OCI-LY1 (cell line): ENCODE data around the gene CMIP.

Experiments
- H2AFZ ChIP-seq: fragments of 200-600 bp; sonication (generic), shearing (Covaris generic); 2 replicates; pipeline ENCODE4 v1.6.0; 2014; ENCODE audit warnings: antibody characterized with exemption, mild to moderate bottlenecking, low read length
- H3F3A ChIP-seq: fragments of 200-600 bp; sonication (generic), shearing (Covaris generic); 2 replicates; pipeline ENCODE4 v1.6.0; 2014; ENCODE audit warnings: mild to moderate bottlenecking, antibody characterized with exemption, low read length, moderate library complexity; ENCODE audit not compliant: insufficient read depth
- H3K27ac ChIP-seq: fragments of 200-600 bp; sonication (generic); 2 replicates; pipeline ENCODE4 v1.5.1; 2014; ENCODE audit warnings: low read length, mixed run types, mild to moderate bottlenecking, low read depth; ENCODE audit not compliant: poor library complexity, severe bottlenecking
- H3K27me3 ChIP-seq: fragments of 200-600 bp; sonication (generic); 2 replicates; pipeline ENCODE4 v1.6.0; 2014; ENCODE audit warnings: antibody characterized with exemption, mild to moderate bottlenecking, low read length, moderate library complexity; ENCODE audit not compliant: insufficient read depth
- H3K36me3 ChIP-seq: fragments of 200-600 bp; sonication (generic); 2 replicates; pipeline ENCODE4 v1.6.1; 2014; ENCODE audit warnings: mild to moderate bottlenecking, antibody characterized with exemption, low read length, moderate library complexity, mixed read lengths; ENCODE audit not compliant: insufficient read depth
- H3K4me1 ChIP-seq: fragments of 200-600 bp; sonication (generic); 2 replicates; pipeline ENCODE4 v1.5.1; 2014; ENCODE audit warnings: mild to moderate bottlenecking, low read length, moderate library complexity; ENCODE audit not compliant: insufficient read depth, severe bottlenecking
- H3K4me2 ChIP-seq: fragments of 200-600 bp; sonication (generic), shearing (Covaris generic); 2 replicates; pipeline ENCODE4 v1.6.1; 2014; ENCODE audit warnings: low read length
- H3K4me3 ChIP-seq: fragments of 200-600 bp; sonication (generic); 2 replicates; pipeline ENCODE4 v1.5.1; 2014; ENCODE audit warnings: low read length, low read depth, mild to moderate bottlenecking, mixed read lengths; ENCODE audit not compliant: poor library complexity, severe bottlenecking
- H3K79me2 ChIP-seq: fragments of 200-600 bp; shearing (Covaris generic); 2 replicates; pipeline ENCODE4 v1.6.1; 2016; ENCODE audit warnings: mixed run types, low read length, mixed read lengths; ENCODE audit not compliant: insufficient read depth
- H3K9ac ChIP-seq: fragments of 200-600 bp; sonication (generic), shearing (Covaris generic); 2 replicates; pipeline ENCODE4 v1.6.1; 2014; ENCODE audit warnings: mild to moderate bottlenecking, low read length, mixed read lengths
- H3K9me2 ChIP-seq: fragments of 200-600 bp; sonication (generic), shearing (Covaris generic); 2 replicates; pipeline ENCODE4 v1.6.1; 2014; ENCODE audit warnings: low read depth, mild to moderate bottlenecking, low read length, mixed read lengths
- H3K9me3 ChIP-seq: fragments of 200-600 bp; shearing (Covaris generic); 2 replicates; pipeline ENCODE4 v1.6.1; 2014; ENCODE audit warnings: low read length, mixed read lengths
- H4K20me1 ChIP-seq: fragments of 200-600 bp; sonication (generic), shearing (Covaris generic); 2 replicates; pipeline ENCODE4 v1.6.0; 2016; ENCODE audit warnings: mild to moderate bottlenecking, low read length; ENCODE audit not compliant: insufficient read depth
- EZH2 ChIP-seq: fragments of 200-600 bp; sonication (generic), shearing (Covaris generic); IDR thresholded peaks from 2 replicates; pipeline ENCODE4 v1.8.0; 2017; ENCODE audit warnings: borderline replicate concordance, mixed run types, mild to moderate bottlenecking, antibody characterized with exemption, low read length, moderate library complexity, mixed read lengths
- TF ChIP-seq, protein P1 (sequence below): fragments of 200-600 bp; sonication (generic), shearing (Covaris generic); IDR thresholded peaks from 2 replicates; pipeline ENCODE4 v1.5.1; 2017; ENCODE audit warnings: mild to moderate bottlenecking, antibody characterized with exemption, low read length, moderate library complexity, mixed read lengths

Gene CMIP

DNA sequence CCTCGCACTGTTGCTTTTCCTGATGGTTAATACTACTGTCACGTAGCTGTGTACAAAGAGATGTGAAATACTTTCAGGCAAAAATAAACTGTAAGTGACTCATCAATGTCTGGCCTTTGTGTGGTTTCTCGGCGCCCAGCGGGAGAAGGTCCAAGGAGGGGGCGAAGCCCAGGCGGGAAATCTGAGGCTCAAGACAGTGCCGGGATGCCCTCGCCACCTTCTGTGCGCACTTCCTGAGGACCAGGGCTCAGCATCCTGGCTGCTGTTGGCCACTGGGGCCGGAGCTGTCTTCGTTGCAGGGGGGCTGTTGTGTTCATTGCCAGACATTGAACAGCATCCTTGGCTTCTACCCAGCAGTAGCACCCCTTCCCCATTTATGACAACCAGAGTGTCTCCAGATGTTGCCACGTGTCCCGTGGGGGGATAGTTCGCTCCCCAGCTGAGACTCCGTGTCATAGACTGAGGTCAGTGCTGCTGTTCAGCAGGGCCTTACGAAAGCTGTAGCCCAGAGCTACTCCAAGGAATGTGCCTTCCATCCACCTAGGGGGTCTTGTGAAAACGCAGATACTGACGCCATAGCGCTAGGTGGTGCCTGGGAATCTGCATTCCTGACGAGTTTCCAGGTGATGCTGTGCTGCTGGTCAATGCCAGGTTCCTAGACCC lies 267.2 kb downstream of the CMIP start:
- H3K27ac ChIP-seq: peak overlapping the region; percentile 93
- no peaks in the 10 kb centered on the region for H3K9me2 ChIP-seq
- no peaks in the 10 kb centered on the region for H3K79me2 ChIP-seq
- H3K4me1 ChIP-seq: peaks cover 56% of the 10 kb centered on the region
- H2AFZ ChIP-seq: no peak overlapping the region
- TF ChIP-seq EZH2: no peak
- TF ChIP-seq, protein P1, sequence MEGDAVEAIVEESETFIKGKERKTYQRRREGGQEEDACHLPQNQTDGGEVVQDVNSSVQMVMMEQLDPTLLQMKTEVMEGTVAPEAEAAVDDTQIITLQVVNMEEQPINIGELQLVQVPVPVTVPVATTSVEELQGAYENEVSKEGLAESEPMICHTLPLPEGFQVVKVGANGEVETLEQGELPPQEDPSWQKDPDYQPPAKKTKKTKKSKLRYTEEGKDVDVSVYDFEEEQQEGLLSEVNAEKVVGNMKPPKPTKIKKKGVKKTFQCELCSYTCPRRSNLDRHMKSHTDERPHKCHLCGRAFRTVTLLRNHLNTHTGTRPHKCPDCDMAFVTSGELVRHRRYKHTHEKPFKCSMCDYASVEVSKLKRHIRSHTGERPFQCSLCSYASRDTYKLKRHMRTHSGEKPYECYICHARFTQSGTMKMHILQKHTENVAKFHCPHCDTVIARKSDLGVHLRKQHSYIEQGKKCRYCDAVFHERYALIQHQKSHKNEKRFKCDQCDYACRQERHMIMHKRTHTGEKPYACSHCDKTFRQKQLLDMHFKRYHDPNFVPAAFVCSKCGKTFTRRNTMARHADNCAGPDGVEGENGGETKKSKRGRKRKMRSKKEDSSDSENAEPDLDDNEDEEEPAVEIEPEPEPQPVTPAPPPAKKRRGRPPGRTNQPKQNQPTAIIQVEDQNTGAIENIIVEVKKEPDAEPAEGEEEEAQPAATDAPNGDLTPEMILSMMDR: no peak
- peak overlapping the region; percentile 44; the same call in 1 of the 2 replicates for H3K9ac ChIP-seq
- H3K4me2 ChIP-seq: peak overlapping the region; percentile 31; the same call in 1 of the 2 replicates
- no peaks in the 10 kb centered on the region for H3K9me3 ChIP-seq
- H3K36me3 ChIP-seq: peaks cover 19% of the 10 kb centered on the region; the same call in 1 of the 2 replicates
- H3F3A ChIP-seq: no peaks in the 10 kb centered on the region; the same call in 1 of the 2 replicates
- H3K4me3 ChIP-seq: no peak overlapping the region
- H3K27me3 ChIP-seq: no peaks in the 10 kb centered on the region
- H4K20me1 ChIP-seq: no peaks in the 10 kb centered on the region

DNA sequence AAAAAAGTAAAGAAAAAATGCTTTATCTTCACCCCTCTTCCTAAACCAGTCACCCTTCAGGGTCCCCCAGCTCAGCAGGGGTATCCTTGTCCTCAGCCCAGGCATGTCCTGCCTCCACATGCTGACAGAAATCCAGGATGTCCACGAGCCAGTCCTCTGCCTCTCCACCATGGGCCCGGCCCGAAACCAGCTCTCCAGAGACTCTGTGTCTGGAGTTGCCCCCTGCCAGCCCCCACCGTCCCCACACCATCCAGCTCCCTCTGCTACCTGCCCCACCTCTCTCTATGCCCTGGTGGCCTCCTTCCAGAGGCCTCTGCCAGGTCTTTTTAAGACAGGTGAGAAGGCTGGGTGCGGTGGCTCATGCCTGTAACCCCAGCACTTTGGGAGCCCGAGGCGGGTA lies 268.1 kb downstream of the CMIP start:
- no peaks in the 10 kb centered on the region; the same call in 1 of the 2 replicates for H3F3A ChIP-seq
- no peak for TF ChIP-seq EZH2
- H3K9me2 ChIP-seq: no peaks in the 10 kb centered on the region
- H3K9me3 ChIP-seq: no peaks in the 10 kb centered on the region
- H4K20me1 ChIP-seq: no peaks in the 10 kb centered on the region
- no peaks in the 10 kb centered on the region for H3K79me2 ChIP-seq
- H3K9ac ChIP-seq: no peak overlapping the region
- no peak overlapping the region for H3K4me2 ChIP-seq
- no peak overlapping the region for H3K4me3 ChIP-seq
- H2AFZ ChIP-seq: no peak overlapping the region
- peaks cover 65% of the 10 kb centered on the region for H3K4me1 ChIP-seq
- H3K36me3 ChIP-seq: peaks cover 11% of the 10 kb centered on the region; the same call in 1 of the 2 replicates
- peak overlapping the region; percentile 93 for H3K27ac ChIP-seq
- no peaks in the 10 kb centered on the region for H3K27me3 ChIP-seq

DNA sequence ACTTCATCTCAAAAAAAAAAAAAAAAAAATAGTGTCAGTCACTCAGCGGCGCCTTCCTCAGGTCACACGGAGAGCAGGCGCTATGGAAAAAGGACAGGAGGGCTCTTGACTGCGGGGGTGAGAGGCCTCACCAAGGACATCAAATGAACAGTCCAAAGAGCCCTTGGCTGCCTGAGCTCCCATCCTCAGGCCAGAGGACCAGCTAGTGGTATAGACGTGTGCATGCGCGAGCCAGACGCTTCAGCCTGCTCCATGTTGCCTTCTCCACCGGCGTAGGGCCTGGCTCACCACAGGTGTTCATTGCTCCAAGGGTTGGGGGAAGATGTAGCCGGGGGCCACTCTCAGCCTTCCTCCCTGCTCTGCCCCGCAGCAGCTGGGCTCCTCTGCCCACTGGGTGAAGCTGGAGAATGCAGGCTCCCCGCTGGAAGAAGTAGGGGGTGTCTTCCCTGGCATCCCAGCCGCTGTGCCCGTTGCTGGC lies 268.7 kb downstream of the CMIP start:
- no peaks in the 10 kb centered on the region for H3K79me2 ChIP-seq
- H3K4me2 ChIP-seq: peak overlapping the region; percentile 37; the same call in 1 of the 2 replicates
- peaks cover 9% of the 10 kb centered on the region; the same call in 1 of the 2 replicates for H3K36me3 ChIP-seq
- no peaks in the 10 kb centered on the region for H3K27me3 ChIP-seq
- H3K9me2 ChIP-seq: no peaks in the 10 kb centered on the region
- H3F3A ChIP-seq: no peaks in the 10 kb centered on the region; the same call in 1 of the 2 replicates
- peak overlapping the region; percentile 93 for H3K27ac ChIP-seq
- H4K20me1 ChIP-seq: no peaks in the 10 kb centered on the region
- no peak for TF ChIP-seq EZH2
- TF ChIP-seq, protein P1: peak; percentile 39
- H3K9me3 ChIP-seq: no peaks in the 10 kb centered on the region
- peaks cover 72% of the 10 kb centered on the region for H3K4me1 ChIP-seq
- H3K9ac ChIP-seq: no peak overlapping the region; the same call in 1 of the 2 replicates
- no peak overlapping the region for H3K4me3 ChIP-seq
- no peak overlapping the region for H2AFZ ChIP-seq
